Skin of body (tissue), 3 donors: ENCODE results near the gene RGPD6. TPM values are rescaled to one million over a fixed set of nuclear protein-coding genes. Genes with fewer than 3 reads are reported as not detected.
"Not testable (repeated sequence)": the region's sequence is repeated elsewhere in the genome, so short reads cannot be mapped to it uniquely, and the experiment has no call there.

ENCODE experiments used
- DNase-seq: peaks from one replicate; lab custom pipeline; 2025; lab: John Stamatoyannopoulos, UW
- small RNA-seq: library from RNA; depleted of rRNA; stranded (forward); fragments of <200 nt; gene quantifications from one replicate; pipeline ENCODE3, GENCODE V24; 2014; ENCODE audit warnings: low replicate concordance
- total RNA-seq: library from RNA; depleted of rRNA; stranded (reverse); fragments of >200 nt; gene quantifications from one replicate; pipeline ENCODE4 v1.2.3, GENCODE V29; 2014

The RGPD6 gene
- total RNA-seq, 1 donor from 2014 or later = 71.9 TPM

GRCh38 chr2:110481200-110481599, 95.8 kb downstream of the RGPD6 start:
- not testable (repeated sequence) for DNase-seq

GRCh38 chr2:110480084-110480483, 96.9 kb downstream of the RGPD6 start:
- DNase-seq = not testable (repeated sequence)

- DNase-seq = not testable (repeated sequence)
Measured at GRCh38 chr2:110477370-110477769, 99.7 kb downstream of the RGPD6 start.

GRCh38 chr2:110476952-110477351, 100.1 kb downstream of the RGPD6 start:
- not testable (repeated sequence) for DNase-seq

GRCh38 chr2:110475627-110476359, 101.2 kb downstream of the RGPD6 start:
- not testable (repeated sequence) for DNase-seq

- not testable (repeated sequence) for DNase-seq
Measured at GRCh38 chr2:110474898-110475297, 102.1 kb downstream of the RGPD6 start.

GRCh38 chr2:110473059-110473358, 104.0 kb downstream of the RGPD6 start:
- DNase-seq = not testable (repeated sequence)

GRCh38 chr2:110472171-110473058, 104.6 kb downstream of the RGPD6 start, which contains the start of gene LIMS4:
Gene LIMS4, minus strand, starts transcription at chr2:110472816. Its CDS starts 38 bp downstream, at chr2:110472778.
- not testable (repeated sequence) for DNase-seq

- DNase-seq = not testable (repeated sequence)
Measured at GRCh38 chr2:110468921-110469320, 108.1 kb downstream of the RGPD6 start.

GRCh38 chr2:110465312-110465711, 111.7 kb downstream of the RGPD6 start:
- not testable (repeated sequence) for DNase-seq

Small RNAs within 50 kb of the gene (small RNA-seq; reads per million reads assigned to genes)
- gene AC108938.1 = not detected

Other genes with a start within 250 kb of the RGPD6 start
- gene LIMS4, start 104.4 kb downstream of the RGPD6 start, total RNA-seq = 0.49 TPM
- gene BUB1, start 100.8 kb upstream of the RGPD6 start, total RNA-seq = 16.7 TPM
- 0.30 TPM for gene ACOXL, start 155.4 kb upstream of the RGPD6 start, total RNA-seq